Stimulated activated CD4-positive, alpha-beta T cell treated with anti-CD3 and anti-CD28 coated beads, TNF-alpha, amount 100 ng/mL, for 4 hours (primary cell): ENCODE measurements around the gene SH3RF3.

Experiments used
- DNase-seq, 3 experiments: peaks; one replicate each; pipeline ENCODE4 v3.0.0-alpha.2; 2020; ENCODE audit warnings: low read depth in 3 of 3

The SH3RF3 gene

DNA sequence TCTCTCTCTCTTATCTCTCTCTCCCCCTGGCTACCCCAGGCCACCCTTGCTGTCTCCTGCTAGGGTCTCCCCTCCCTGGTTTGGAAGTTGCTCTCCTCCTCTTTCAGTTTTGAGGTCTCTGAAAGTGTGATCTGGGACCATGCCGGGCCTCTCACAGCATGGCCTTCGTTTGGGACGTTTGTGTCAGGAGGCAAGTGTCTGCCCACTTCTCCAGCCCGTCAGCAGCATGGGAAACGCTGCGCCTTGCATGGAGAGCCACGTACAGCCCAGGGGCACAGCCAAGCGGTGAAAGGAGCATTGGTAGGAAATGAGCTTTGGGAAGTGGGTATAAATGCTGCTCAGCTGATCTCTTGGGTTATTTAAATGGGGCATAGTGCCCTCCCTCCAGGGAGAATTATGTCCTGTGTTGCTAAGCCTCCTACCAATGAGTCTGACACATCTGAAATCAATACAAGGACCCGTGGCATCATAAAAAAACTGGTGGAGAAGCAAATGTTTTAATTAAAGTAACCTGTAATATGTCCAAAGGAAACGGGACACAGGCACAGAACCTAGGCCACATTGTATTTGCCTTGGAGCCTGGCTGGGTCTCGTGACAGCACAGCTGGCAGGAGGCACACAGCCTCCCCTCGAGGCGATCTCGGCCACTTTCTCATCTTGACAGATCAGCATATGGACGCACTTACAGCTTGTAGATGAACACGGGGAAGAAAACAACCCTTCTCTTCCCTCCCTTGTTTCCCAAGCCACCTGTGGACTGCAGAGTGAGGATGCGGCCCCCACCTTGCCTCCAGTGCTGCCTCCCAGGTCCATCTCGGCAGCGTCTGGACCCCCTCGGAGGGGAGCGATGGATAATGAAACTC, 72.7 kb downstream of the SH3RF3 start:
- no peak for DNase-seq

DNA sequence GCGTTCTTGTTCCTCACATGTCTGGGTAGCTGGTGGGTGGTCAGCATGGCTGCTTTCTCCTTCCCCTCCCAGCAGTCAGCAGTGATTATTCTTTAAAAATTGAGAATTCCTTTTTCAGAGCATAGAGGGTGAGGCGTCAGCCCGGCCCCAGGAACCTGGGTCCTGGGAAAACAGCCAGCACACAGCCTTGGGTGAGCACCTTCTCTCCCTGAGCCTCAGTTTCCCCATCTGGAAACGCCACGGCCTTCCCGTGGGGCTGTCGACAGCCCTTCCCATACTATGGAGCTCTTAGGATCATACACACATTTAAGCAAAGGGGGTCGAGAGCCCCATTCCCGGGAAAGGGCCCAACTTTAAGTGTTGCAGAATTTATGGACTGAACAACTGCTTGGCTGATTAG, 73.5 kb downstream of the SH3RF3 start:
- DNase-seq, result no peak

DNA sequence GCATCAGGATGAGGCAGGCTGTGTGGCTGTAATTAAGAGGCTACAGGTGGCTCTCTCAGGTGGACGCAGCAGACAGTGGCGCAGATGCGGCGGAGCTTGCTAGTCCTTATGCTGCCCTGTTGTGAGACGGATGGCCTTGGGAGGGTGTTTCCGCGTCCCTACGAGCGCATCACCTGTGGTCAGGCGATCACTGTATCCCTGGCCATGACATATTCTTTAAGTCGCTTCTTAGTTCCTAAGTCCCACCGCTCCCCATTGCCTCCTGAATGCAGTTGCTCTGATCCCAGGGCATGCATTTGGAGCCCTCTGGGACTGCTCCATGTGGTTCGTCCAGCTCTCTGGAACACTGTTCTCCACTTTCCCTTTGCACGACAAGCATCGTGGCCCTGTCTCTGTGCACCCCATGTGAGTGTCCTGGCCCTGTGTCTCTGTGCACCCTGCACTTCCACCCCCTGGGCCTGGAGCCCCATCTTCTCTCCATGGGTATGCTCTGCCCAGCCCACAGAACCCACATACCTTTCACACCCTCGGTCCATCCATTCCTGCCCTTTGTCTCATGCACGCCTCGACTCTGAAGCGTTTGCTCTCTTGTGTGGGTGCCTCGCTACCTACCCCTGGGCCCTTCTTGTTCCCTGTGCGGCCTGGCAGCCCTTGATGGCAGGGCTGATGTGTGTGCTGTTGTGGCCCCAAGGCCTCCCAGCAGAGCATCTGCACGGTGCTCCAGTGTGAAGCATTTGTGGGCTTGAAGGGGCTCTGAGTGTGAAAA, 74.4 kb downstream of the SH3RF3 start:
- DNase-seq, result no peak

DNA sequence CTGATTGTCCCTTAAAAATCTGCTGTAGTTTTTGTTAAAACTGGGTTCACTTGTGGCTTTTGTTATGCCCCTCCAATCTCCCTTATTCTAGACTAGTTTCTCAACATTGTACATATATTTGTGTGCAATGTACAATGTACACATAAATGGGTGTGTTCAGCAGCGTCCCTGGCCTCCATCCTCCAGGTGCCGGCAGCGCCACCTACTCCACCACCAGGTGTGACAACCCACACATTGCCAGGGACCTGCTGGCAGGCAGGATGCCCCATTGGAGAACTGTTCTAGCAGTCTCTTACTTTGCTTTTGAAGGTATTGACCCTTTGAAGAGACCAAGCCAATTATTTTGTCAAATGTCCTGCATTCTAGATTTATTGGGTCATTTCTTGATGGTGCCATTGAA, 75.4 kb downstream of the SH3RF3 start:
- no peak for DNase-seq

DNA sequence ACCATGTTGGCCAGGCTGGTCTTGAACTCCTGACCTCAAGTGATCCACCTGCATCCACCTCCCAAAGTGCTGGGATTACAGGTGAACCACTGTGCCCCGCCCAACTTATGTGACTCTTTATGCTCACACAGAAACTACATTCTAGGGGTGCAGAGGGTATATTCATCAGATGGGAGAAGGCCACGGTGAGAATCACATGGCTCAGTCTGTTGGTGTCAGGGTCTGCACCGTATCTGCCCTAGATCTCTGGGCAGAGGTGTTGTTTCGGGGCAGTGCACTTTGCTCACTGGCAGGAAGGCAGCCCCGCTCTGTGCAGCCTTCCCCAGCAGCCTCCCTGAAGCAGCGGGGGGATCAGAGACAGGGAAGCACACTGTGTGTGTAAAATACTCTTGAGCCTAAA, 76.4 kb downstream of the SH3RF3 start:
- no peak for DNase-seq

DNA sequence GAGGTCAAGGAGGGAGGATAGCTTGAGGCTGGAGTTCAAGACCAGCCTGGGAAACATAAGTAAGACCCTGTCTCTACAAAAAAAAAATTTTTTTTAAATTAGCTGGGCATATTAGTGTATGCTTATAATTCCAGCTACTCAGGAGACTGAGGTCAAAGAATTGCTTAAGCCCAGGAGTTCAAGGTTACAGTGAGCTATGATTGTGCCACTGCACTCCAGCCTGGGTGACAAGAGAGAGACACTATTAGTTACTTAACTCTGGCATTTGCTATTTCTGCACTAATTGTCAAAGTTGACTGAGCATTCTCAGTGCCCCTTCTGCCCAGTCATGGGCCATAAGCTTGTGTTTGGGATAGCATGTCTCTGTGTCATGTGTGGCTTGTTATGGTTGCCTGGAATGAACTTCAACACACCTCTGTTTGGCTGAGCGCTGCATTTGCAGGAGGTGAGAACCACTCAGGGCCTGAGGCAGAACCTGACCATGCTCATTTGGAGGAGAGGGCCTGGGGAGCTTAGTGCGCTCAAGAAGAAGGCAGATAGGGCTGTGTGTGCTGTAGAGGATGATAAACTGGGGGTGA, 77.7 kb downstream of the SH3RF3 start:
- no peak for DNase-seq

DNA sequence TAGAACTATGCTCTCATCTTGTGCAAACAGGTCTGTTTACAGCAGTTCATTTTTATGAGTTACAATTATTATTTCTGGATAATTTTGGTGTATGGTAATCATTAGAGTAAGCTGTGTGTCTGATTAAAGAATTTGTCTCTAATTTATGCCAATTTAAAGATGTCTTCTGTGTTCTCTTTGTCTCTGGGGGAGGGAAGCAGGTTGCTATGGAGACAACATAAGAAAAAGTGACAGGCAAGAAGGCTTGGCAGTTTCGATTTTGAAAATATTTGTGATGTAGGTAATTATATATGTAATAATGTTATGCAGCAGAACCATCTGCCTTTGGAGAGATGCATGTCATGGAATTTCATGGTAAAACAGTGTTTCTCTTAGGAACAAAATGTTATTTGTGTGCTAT, 78.2 kb downstream of the SH3RF3 start:
- no peak for DNase-seq

DNA sequence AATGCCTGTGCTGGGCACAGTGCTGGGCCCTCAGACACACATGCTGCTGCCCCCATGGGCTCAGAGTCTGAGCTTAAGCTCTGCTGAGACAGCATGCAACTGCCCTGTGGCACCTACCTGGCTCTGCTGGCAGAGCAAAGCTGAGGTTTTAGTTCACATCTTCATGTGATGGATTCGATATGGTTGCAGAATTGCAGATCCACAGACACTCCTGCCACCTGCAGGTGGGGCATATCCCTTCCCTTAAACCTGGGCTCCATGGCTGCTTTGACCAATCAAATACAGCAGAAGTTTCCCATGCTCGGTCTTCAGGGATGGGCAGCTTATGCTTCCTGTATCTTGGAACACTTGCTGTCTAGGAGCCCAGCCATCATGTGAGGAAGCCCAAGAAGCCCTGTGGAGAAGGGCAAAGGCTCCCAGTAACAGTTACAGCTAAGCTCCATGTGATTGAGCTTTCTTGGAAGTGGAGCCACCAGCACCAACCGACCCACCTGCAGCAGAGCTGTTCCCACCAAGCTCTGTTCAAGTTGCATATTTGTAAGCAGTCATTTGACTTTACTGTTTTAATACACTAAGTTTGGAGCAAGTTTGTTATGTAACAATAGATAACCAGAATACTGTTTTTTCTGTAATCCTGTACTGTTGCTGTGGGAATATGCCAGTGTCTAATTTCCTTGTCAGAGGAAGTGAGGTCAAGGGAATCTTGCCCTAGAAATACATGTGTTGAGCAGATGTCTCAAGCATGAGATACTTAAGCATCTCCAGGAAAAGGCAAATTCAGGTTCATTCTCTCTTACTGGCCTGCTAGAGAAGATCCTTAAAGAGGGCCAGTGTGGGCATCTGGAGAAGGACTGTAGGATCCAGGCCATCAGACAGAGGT, 79.3 kb downstream of the SH3RF3 start:
- no peak for DNase-seq

DNA sequence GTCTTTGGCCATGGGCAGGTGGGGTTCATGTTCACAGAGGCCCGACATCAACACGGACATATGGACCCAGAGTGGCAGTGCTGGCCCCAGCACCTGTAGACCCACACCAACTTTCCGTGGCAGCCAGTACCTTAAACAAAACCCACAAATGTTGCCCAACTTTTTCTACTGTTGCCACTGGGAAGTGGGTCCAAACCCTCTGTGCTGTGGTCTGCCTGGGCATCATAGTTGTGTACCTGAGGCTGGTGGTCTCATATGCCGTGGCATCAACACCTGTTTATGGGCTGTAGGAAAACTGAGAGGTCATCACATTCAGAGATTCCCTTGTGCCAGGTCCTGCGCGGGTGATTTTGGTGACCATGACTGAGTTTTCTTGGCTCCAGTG, 79.9 kb downstream of the SH3RF3 start:
- DNase-seq, result no peak

DNA sequence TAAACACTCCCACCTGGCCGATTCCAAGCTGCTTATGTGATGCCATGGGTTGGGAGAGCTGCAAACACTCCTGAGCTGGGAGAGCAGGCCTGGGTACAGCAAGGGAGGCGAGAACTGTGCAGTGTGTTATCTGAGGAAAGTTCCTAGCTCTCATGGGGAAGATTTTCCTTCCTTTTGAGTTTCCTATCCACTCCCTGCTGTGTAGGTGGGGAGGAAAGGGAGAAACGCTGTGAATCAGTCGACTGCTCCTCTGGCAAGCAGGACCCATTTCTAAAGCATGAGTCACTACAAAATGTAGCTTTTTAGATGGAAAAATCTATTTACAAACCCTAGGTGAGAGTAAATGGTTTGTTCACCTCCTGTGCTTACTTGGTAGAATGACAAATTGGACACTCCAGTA, 80.4 kb downstream of the SH3RF3 start:
- no peak for DNase-seq

DNA sequence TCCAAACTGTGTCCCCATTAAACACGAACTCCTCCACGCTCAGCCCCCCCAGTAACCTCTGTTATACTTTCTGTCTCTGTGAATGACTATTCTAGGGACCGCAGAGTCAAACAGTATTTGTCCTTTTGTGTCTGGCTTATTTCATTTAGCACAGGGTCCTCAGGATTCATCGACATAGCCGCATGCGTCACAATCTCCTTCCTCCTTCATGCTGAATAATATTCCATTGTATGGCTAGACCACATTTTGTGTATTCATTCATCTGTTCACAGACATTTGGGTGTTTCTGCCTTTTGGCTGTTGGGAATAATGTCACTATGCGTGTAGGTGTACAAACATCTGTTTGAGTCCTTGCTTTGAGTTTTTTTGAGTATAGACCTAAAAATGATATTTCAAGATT, 80.9 kb downstream of the SH3RF3 start:
- no peak for DNase-seq

DNA sequence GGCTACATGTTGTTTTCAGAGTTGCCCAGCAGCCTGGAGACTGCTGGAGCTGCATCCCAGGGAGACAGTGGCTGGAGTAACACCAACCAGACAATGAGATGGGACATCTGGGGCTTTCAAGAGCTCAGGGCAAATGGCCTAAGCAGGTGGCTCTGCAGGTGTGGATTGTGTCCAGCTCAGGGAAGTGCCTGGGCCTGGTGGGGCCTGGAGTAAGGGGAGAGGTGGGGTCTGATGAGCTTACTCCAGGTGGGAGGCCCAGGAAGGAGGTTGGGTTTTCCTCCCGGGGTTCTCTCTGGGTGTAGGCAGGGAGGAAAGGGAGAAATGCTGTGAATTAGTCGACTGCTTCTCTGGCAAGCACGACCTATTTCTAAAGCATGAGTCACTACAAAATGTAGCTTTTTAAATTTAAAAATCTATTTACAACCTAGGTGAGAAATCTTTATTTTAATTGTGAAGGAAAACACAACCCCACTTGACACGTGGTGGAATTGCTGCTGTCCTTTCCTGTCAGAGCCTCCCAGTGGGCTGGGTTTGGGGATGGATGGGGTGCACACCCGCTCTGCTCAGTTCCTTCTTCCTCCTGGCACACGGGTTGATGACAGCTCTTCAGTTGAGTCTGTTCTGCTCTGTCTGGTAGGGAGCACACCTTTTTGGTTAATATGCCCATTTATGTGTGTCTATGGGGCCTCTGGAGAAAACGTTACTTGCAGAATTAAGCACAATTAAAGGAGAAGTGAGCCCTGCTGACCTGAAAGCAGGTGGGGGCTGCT, 81.6 kb downstream of the SH3RF3 start:
- no peak for DNase-seq

DNA sequence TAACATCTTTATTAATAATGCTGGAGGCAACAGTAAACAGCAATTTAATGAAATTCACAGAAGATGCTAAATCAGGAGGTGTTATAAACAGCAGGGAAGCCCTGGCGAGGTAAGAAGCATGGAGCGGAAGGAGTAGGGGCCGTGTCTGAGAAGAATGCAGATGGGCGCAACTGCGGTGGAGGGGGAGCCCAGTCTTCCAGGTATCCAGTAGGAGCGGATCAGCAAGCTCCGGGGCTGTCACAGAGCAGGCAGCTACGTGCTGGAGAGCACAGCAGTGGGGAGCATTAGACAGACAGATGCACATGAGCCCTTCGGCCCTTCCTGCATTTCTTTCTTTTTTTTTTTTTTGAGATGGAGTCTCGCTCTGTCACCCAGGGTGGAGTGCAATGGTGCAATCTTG, 82.3 kb downstream of the SH3RF3 start:
- DNase-seq, result no peak

DNA sequence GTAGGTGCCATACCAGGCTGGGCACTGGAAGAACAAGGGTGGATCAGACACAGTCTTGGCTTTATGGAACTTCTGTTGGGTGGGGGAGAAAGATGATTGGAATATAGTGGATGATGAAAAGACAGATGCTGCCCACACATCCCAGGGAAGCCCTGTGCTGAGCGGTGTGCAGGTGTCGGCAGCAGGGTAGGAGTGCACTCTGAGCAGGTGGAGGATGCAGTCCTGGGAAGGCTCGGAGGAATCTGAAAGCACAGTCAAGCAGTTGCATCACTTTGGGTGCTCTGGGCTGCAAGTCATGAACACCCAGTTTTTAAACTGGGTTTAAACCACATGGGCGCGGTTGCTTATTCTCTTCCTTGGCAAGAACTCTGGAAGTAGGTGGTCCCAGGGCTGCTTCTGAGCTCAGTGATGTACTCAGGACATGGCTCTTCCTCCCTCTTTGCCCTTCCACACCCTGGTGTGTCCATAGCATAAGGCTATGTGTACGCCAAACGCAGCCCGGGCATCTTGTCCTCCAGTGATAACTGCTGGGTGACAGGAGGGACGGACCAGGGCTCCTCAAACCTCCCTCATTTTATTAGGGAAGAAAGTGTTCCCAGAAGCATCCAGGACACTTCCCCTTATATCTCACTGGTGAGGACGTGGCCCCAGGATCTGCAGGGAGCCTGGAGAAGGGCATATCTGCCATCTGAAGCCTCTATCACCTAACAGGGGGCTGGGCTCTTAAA, 84.0 kb downstream of the SH3RF3 start:
- DNase-seq, result no peak

DNA sequence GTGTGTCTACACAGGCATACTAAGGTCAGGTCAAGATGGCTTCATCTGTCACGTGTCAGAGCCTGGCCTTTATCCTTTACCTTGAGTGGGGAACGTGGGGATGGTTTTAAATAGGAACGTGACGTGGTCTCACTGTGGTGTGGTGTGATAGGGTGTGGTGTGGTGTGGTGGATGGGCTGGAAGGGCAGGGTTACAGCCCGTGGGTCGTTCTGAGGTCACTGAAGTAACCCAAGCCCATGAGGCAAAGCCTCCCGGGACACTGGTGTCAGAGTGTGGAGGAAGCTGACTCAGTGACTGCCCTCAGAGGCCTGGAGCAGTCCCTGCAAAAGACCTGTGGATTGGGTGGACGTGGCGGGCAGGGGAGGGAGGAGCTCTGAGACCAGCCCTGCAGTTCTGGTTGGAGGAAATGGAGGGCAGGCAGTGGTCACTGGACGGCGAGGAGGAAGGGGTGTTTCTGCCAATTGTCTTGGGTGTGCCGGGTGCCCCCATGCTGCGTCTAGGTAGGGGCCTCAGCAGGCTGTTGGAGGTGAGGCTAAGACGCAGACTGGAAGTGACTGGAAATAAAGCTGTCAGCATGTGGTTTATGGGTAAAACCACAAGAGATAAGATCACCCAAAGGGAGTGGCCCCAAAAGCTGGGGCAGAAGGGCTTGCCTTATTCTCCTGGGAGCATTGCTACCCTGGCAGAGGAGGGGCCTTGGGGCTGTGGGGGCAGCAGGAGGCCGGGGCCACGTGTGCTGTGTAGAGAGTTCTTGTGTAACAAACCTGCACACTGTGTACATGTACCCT, 84.8 kb downstream of the SH3RF3 start:
- DNase-seq, result peak in 2 of 3 experiments; percentile 28 to 42

DNA sequence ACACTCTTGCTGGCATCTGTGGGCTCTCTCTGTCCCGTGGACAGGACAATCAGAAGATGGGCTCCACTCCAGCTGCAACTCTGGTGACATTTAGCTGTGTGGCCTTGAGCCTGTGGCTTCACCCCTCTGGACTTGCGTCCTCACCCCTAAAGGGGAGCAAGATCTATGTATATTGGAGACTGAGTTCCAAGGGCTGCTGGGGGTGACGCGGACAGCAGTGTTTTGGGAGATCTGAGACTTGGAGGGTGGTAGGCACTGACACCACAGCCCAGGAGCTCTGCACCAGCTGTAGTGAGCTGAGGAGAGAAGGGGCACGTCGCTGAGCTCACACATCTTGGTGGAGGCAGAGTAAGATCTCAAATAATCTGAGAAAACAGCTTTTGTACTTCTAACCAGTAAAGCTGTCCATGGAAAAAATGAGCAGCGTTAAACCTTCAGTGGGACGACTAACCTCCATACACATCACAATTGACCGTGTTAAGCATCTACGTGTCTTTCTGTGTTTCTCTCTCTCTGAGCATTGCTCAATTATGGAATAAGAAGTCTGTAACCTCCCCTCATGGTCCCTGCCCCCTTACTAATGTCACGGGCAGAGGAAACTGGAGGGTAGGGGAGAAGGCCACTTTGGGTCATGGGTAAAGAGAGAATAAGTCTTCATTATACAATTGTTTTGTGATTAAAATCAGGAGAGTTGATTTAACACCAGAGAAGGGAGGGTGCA, 85.8 kb downstream of the SH3RF3 start:
- DNase-seq, result no peak

DNA sequence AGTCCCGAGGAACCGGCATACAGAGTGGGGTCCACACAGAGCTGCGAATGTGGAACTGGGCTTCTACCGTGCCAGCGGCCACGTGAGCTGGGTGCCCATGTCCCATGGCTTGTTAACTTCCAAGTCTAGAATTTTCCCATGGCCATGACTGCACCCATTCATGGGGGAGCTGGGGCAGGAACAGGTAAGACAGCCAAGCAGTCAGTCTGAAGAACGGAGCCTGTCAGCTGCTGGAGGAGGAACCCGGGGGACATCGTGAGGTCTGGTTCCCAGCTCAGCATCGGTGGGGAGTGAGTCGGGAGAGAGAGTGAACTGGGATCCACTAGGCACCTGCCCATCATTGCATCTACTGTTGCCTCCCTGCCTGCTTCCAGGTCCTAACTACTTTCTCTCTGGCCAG, 86.9 kb downstream of the SH3RF3 start:
- DNase-seq, result no peak

DNA sequence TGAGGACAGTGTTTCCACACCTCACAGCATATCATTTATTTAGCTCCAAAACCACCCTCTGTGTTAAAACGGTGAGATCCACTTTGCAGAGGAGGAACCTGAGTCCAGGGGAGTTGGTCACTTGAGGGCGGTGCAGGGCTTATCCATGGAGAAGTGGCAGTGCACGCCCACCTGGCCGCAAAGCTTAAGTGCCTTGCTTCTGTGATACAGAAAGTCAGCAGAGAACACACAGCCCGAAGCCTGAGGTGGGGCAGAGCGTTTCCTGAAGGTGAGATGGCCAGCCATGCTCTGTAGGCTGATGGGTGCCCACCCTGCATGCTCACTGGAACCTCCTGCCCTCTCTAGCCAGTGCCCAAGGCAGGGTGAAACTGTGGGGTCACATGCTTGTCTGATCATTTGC, 87.3 kb downstream of the SH3RF3 start:
- DNase-seq, result no peak
